Lower leg skin (tissue), 4 donors: ENCODE data around the gene FOXL3. TPM values are rescaled to one million over a fixed set of nuclear protein-coding genes. Genes with fewer than 3 reads are reported as not detected.

Source experiments
- DNase-seq, 2 donors: peaks; one replicate each; pipeline ENCODE4 v3.0.0-alpha.2; 2019; ENCODE audit warnings: low spot score in 2 of 2
- H3K4me3 ChIP-seq: fragments of 200-600 bp; sonication (generic); 2 replicates; pipeline ENCODE4 v1.5.1; 2017; ENCODE audit warnings: mild to moderate bottlenecking, low read depth; ENCODE audit not compliant: poor library complexity, severe bottlenecking
- POLR2A ChIP-seq, 2 donors: fragments of 450-650 bp; IDR thresholded peaks; one replicate each; pipeline ENCODE4 v1.6.1; 2016 to 2017; ENCODE audit warnings: antibody characterized with exemption in 2 of 2, mild to moderate bottlenecking in 1 of 2, moderate library complexity in 1 of 2
- WGBS, 2 donors: methylation state at CpG; one replicate each; pipeline ENCODE4 v1.1.5; 2018; 5-methylcytosine and 5-hydroxymethylcytosine counted together
- intact Hi-C: fragments of 100-400 bp; cut with DNase I; formaldehyde crosslinking; loops from one replicate; pipeline ENCODE4 v1.15.0; 2023; ENCODE audit warnings: low total_unique reads
- total RNA-seq, 4 donors: library from RNA; depleted of rRNA; stranded (reverse); fragments of >200 nt; gene quantifications; one replicate each; pipeline ENCODE4 v1.1.0, GENCODE V29; 2016
- TF ChIP-seq, protein P1 (sequence below), 3 donors: fragments of 450-650 bp; IDR thresholded peaks; one replicate each; pipeline ENCODE4 v1.5.1; 2016; ENCODE audit warnings: antibody characterized with exemption in 3 of 3, mild to moderate bottlenecking in 3 of 3, moderate library complexity in 2 of 3

The FOXL3 gene
- total RNA-seq, 4 donors from 2014 or later = not detected

DNA sequence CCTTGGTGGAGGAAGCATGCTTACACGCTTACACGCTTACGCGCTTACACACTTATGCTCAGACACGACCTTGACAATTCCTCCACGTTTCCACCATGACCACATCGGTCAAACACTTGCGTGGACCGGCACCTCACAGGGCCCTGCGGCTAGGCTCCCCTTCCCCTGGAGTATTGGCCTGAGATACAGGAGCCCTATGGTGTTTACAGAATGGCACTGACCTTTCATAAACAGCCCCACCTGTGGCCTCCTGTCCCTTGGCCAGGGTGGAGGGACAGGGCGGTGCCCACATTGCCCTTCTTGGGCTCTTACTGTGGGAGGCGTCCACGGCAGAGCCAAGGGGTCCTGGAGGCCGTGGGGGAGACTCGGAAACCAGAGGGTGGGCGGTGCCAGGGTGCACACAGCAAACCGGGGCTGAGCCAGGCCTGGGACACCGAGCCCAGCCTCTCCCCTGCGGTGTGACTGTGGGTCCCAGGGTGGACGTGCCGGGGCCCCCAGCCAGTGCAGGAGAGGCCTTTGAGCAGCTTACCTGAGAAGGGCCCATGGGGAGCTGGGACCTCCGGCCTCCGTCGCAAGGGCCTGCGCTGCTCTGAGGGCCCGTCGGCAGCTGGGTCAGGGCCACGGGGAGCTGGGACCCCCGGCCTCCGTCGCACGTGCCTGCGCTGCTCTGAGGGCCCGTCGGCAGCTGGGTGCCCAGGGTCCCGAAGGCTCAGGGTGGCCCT is 44.2 kb upstream of the FOXL3 start:
- DNase-seq = no peak
- no peak for TF ChIP-seq POLR2A (IDR thresholded peaks at IDR 0.05)
- TF ChIP-seq, protein P1, sequence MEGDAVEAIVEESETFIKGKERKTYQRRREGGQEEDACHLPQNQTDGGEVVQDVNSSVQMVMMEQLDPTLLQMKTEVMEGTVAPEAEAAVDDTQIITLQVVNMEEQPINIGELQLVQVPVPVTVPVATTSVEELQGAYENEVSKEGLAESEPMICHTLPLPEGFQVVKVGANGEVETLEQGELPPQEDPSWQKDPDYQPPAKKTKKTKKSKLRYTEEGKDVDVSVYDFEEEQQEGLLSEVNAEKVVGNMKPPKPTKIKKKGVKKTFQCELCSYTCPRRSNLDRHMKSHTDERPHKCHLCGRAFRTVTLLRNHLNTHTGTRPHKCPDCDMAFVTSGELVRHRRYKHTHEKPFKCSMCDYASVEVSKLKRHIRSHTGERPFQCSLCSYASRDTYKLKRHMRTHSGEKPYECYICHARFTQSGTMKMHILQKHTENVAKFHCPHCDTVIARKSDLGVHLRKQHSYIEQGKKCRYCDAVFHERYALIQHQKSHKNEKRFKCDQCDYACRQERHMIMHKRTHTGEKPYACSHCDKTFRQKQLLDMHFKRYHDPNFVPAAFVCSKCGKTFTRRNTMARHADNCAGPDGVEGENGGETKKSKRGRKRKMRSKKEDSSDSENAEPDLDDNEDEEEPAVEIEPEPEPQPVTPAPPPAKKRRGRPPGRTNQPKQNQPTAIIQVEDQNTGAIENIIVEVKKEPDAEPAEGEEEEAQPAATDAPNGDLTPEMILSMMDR (IDR thresholded peaks at IDR 0.05) = no peak

DNA sequence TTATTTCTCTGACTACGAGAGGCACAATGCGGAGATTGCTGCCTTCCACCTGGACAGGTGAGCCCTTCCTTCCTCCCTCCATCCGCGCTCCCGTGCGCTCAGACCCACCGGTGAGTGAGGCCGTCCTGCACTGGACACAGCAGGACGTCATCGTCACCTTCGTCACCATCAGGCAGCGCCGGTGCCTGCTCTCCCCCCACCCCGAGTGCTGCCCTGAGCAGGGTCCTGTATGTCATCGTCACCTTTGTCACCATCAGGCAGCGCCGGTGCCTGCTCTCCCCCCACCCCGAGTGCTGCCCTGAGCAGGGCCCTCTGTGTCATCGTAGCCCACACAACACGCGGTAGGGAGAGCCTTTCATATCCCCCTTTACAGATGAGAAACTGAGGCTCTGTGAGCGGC is 43.5 kb upstream of the FOXL3 start:
- no peak overlapping the region for H3K4me3 ChIP-seq
- TF ChIP-seq, protein P1 (IDR thresholded peaks at IDR 0.05) = no peak
- no peak for TF ChIP-seq POLR2A (IDR thresholded peaks at IDR 0.05)
- WGBS, 2 donors = 81 to 91% methylated on average over 22 of the region's 22 CpGs
- intact Hi-C loops = no loop called here
- DNase-seq = no peak

More for the DNA sequence above, 44.2 kb upstream of the FOXL3 start:
- H3K4me3 ChIP-seq = no peak overlapping the region
- WGBS, 2 donors = 92 to 95% methylated on average over 30 to 35 of the region's 36 CpGs
- intact Hi-C loops = no loop called here

DNA sequence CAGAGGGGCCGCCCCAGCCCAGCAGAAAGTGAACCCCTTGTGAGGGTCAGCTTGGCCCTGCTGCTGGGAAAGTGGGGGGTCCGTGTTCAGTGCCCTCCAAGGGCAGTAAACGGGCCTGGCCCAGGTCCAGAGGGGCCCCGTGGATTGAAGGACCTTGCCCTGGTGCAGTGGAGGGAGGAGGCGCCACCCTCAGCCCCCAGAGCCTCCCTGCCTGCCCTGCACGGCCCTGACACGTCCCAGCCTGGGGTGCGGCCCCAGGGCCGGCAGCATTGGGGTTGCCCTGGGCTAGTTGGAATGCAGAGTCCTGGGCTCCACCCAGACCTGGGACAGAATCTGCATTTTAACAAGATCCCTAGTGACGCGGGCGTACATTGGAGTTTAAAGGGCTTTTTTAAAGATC is 42.8 kb upstream of the FOXL3 start:
- no peak for DNase-seq
- WGBS, 2 donors = 76 to 82% methylated on average over 12 of the region's 12 CpGs
- intact Hi-C loops = no loop called here
- no peak overlapping the region for H3K4me3 ChIP-seq
- TF ChIP-seq POLR2A (IDR thresholded peaks at IDR 0.05) = no peak
- TF ChIP-seq, protein P1 (IDR thresholded peaks at IDR 0.05) = no peak

DNA sequence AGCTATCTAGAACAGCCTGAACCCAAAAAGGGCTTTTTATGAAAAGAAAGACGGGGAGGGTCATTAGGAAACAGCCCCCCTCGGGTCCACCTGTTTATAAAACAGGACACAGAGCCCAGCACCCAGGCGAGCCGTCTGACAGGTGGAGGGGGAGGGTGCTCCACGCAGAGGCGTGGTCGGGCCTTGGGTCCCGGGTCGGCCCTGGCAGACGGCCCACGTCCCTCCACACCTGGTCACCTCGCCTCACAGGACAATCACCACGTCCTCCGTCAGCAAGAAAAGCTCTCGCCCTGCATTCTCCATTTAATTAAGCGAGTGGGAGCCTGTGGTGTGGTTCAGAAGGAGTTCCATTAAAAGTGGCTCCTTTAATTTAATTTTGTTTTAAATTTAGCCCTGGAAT is 42.3 kb upstream of the FOXL3 start:
- 84 to 85% methylated on average over 16 of the region's 16 CpGs for WGBS, 2 donors
- DNase-seq = no peak
- H3K4me3 ChIP-seq = no peak overlapping the region
- intact Hi-C loops = no loop called here
- TF ChIP-seq, protein P1 (IDR thresholded peaks at IDR 0.05) = no peak
- TF ChIP-seq POLR2A (IDR thresholded peaks at IDR 0.05) = no peak

DNA sequence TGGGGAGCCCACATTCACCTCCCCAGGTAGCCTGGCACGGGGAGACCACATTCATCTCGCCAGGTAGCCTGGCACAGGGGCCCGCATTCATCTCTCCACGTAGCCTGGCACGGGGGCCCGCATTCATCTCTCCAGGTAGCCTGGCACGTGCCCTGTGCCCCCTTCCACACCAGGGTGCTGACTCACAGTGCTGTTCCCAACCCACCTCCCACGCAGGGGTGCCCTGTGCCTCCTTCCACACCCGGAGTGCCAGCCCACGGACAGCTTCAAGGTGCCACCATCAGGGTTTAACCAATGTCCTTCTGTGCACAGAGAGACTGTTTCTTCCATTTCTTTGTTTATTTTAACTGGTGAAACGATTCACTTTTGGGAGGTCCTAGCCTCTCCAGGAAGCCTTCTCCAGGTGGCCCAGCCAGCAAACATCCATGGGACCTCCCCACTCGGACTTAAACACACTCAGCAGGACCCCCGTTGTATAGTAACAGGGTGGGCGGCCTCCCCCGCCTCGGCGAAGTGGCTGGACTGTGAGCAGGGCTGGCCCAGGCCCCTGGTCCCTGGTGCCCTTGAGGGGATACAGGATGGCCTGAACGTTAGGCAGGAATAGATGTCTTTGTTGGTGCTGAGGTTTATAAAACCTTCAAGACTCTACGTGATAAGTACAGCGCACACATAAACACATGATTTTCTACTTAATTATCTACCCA is 41.1 kb upstream of the FOXL3 start:
- H3K4me3 ChIP-seq = no peak overlapping the region
- 87 to 89% methylated on average over 17 to 20 of the region's 20 CpGs for WGBS, 2 donors
- no peak for DNase-seq
- intact Hi-C loops = no loop called here
- TF ChIP-seq, protein P1 (IDR thresholded peaks at IDR 0.05) = no peak
- no peak for TF ChIP-seq POLR2A (IDR thresholded peaks at IDR 0.05)
